ENCODE measurements around the gene KDM3B. TPM values are rescaled to one million over a fixed set of nuclear protein-coding genes. Genes with fewer than 3 reads are reported as not detected.

Gene KDM3B
- total and polyA plus RNA-seq, 2 of the 8 experiments (the other 6 are each of a cell fraction or from before 2014, with no cell fraction given) = 27.1 to 78.1 TPM

- Histone ChIP-seq H2AFZ (ENCODE audit: low read length) (no peak overlapping the region), H3K4me2 (ENCODE audit: insufficient read depth in 1 of 2, low read depth in 2 of 2, low read length in 2 of 2) (no peak overlapping the region), H3K9me3 (ENCODE audit: insufficient read depth in 2 of 2, low read depth in 1 of 2, low read length in 1 of 2) (no peaks in the 10 kb centered on the region), H3K36me3 (ENCODE audit: control insufficient read depth in 2 of 4, insufficient read depth in 4 of 4, low read length in 3 of 4) (no peaks in the 10 kb centered on the region), H2BK120ac (replicated peaks; ENCODE audit: low read depth, low read length) (no peak overlapping the region), H2BK12ac (ENCODE audit: low read depth, low read length) (no peak overlapping the region), H3K56ac (replicated peaks; ENCODE audit: insufficient read length, low read depth, low read length) (no peak overlapping the region), H3K27ac (ENCODE audit: low read depth, low read length) (no peak overlapping the region), H3K18ac (ENCODE audit: extremely low read depth, low read length) (no peak overlapping the region), H3K23me2 (ENCODE audit: low read depth, low read length) (no peaks in the 10 kb centered on the region), H2AK5ac (ENCODE audit: low read depth, low read length) (no peak overlapping the region), H4K8ac (ENCODE audit: extremely low read depth, insufficient read depth, low read length) (no peak overlapping the region), H3K9ac (replicated peaks in 1 of 4; ENCODE audit: extremely low read depth in 1 of 4, low read depth in 3 of 4, low read length in 3 of 4) (no peak overlapping the region), H3K14ac (ENCODE audit: insufficient read length) (no peak overlapping the region), H2BK20ac (ENCODE audit: low read length) (no peak overlapping the region), H3K4ac (replicated peaks; ENCODE audit: insufficient read length, low read depth, low read length) (no peak overlapping the region), H4K91ac (replicated peaks; ENCODE audit: insufficient read length, low read length) (no peak overlapping the region), H3K4me1 (replicated peaks in 1 of 4; ENCODE audit: control insufficient read depth in 3 of 4, insufficient read depth in 4 of 4, low read length in 3 of 4) (peaks cover 0 to 20% (median 14%) of the 10 kb centered on the region in 4 experiments; a peak in 5 of 7 replicates), H4K20me1 (replicated peaks in 1 of 2; ENCODE audit: control insufficient read depth in 1 of 2, insufficient read depth in 2 of 2, low read length in 2 of 2) (no peaks in the 10 kb centered on the region), H2BK15ac (ENCODE audit: low read length) (no peak overlapping the region), H2BK5ac (ENCODE audit: low read depth, low read length) (no peak overlapping the region), H4K5ac (ENCODE audit: insufficient read length, low read depth, low read length) (no peak overlapping the region), H3K23ac (ENCODE audit: insufficient read length) (no peak overlapping the region), H3K27me3 (replicated peaks in 1 of 4; ENCODE audit: control insufficient read depth in 3 of 4, extremely low read depth in 1 of 4, insufficient read depth in 3 of 4, low read length in 3 of 4) (peaks cover 0 to 1% (median 0%) of the 10 kb centered on the region in 4 experiments; a peak in 1 of 7 replicates), H3K79me2 (ENCODE audit: control insufficient read depth in 1 of 2, insufficient read depth in 2 of 2, low read length in 2 of 2) (no peaks in the 10 kb centered on the region), H3K79me1 (ENCODE audit: low read depth, low read length) (no peaks in the 10 kb centered on the region), H3K4me3 (ENCODE audit: extremely low read depth in 1 of 4, insufficient read depth in 2 of 4, low read depth in 3 of 4, low read length in 4 of 4) (no peak overlapping the region)
- ChIA-PET CTCF (ENCODE audit: partially characterized antibody) (interaction anchor here (0.7 to 24.9 kb wide), 6 partner anchors 11 to 589 kb away, joined by 3 to 532 read pairs (median 22); partner anchors contain the start of genes EGR1 and REEP2), POLR2A (ENCODE audit: partially characterized antibody) (interaction anchor here (1.2 to 10.1 kb wide), 4 partner anchors 14 to 54 kb away, joined by 5 to 128 read pairs (median 14); partner anchors contain the start of gene EGR1)
- FAIRE-seq (no peak), DNase-seq (ENCODE audit: low read depth in 1 of 2, low spot score in 2 of 2) (no peak)
- WGBS, 2 experiments (ENCODE audit: extremely low coverage in 1 of 2, insufficient coverage in 1 of 2, insufficient read length in 1 of 2, insufficient replicate concordance in 2 of 2, low coverage in 1 of 2, low lambda C conversion rate in 2 of 2, missing lambda C conversion rate in 1 of 2) = 83% methylated on average over 5 of the region's 5 CpGs; no CpG with 5 or more reads in 1 of the 2 experiments
- no peak for TF ChIP-seq JUND (IDR thresholded peaks at IDR 0.05; ENCODE audit: low read length)
- no peak for TF ChIP-seq KDM1A (IDR thresholded peaks at IDR 0.05; ENCODE audit: borderline replicate concordance, low read length)
- TF ChIP-seq KDM5A (IDR thresholded peaks at IDR 0.05; ENCODE audit: low read length) = no peak
- TF ChIP-seq CBX8 (IDR thresholded peaks at IDR 0.05; ENCODE audit: borderline replicate concordance, low read depth, low read length) = no peak
- no peak for TF ChIP-seq BACH1 (IDR thresholded peaks at IDR 0.05; ENCODE audit: low read length)
- no peak for TF ChIP-seq HDAC2 (IDR thresholded peaks at IDR 0.05; ENCODE audit: borderline replicate concordance in 1 of 2, low read depth in 2 of 2, low read length in 2 of 2)
- no peak for TF ChIP-seq SP4 (IDR thresholded peaks at IDR 0.05; ENCODE audit: low read length)
- TF ChIP-seq POLR2AphosphoS5 (IDR thresholded peaks at IDR 0.05; ENCODE audit: low read depth, low read length) = no peak
- TF ChIP-seq ATF3 (IDR thresholded peaks at IDR 0.05; ENCODE audit: insufficient read depth, low read depth, low read length) = no peak
- no peak for TF ChIP-seq NANOG (IDR thresholded peaks at IDR 0.05; ENCODE audit: insufficient read depth, low read depth, low read length, poor library complexity, severe bottlenecking)
- TF ChIP-seq CTBP2 (IDR thresholded peaks at IDR 0.05; ENCODE audit: borderline replicate concordance, insufficient read depth, insufficient read length, low read length) = no peak
- no peak for TF ChIP-seq PHF8 (conservative IDR thresholded peaks at IDR 0.05; ENCODE audit: low read depth, low read length)
- TF ChIP-seq CHD1 (IDR thresholded peaks at IDR 0.05; ENCODE audit: low read depth, low read length) = no peak
These were observed 98.5 kb downstream of the KDM3B start for GRCh38 chr5:138450971-138451370.

Measured in H1 (cell line).